ENCODE data around the gene CTDNEP1. TPM values are rescaled to one million over a fixed set of nuclear protein-coding genes. Genes with fewer than 3 reads are reported as not detected.
A peak's percentile ranks its signal among the peaks of the same experiment; 100 is the strongest.
"Not testable (repeated sequence)": the region's sequence is repeated elsewhere in the genome, so short reads cannot be mapped to it uniquely, and the experiment has no call there.

The CTDNEP1 gene
- total RNA-seq, 1 experiment from 2014 or later: 132 TPM

- peak overlapping the region; percentile 14; the same call in 1 of the 2 replicates for H3K27ac ChIP-seq (ENCODE audit: low read length)
- POLR2A ChIA-PET: no interaction called here
- intact Hi-C loops (cut with micrococcal nuclease; ENCODE audit: unreplicated experiment): no loop called here
- in situ Hi-C loops (cut with HindIII; ENCODE audit: low pct_unique_long_range_greater_than_20kb, low sequenced_read_pairs): no loop called here
- BruUV-seq (replicated peaks): no TSS peak
- no peaks in the 10 kb centered on the region for H3K9me3 ChIP-seq (ENCODE audit: control insufficient read depth, insufficient read depth, low read depth, low read length)
- H3K4me1 ChIP-seq (ENCODE audit: control insufficient read depth, insufficient read depth, low read length): peaks cover 16% of the 10 kb centered on the region
- TF ChIP-seq REST (IDR thresholded peaks at IDR 0.05; ENCODE audit: insufficient read depth in 1 of 2, low read depth in 2 of 2, low read length in 1 of 2): no peak
- TF ChIP-seq POLR2AphosphoS5 (IDR thresholded peaks at IDR 0.05; ENCODE audit: low read depth, low read length): no peak
- no peak for TF ChIP-seq SIN3A (IDR thresholded peaks at IDR 0.05; ENCODE audit: borderline replicate concordance, insufficient read depth, low read depth, low read length)
- no peak for TF ChIP-seq TCF7L2 (IDR thresholded peaks at IDR 0.05; ENCODE audit: low read depth, low read length)
- no peak for TF ChIP-seq CTCF (IDR thresholded peaks at IDR 0.05)
- DNase-seq (ENCODE audit: low read depth, low spot score) (no peak), ATAC-seq (no peak)
- peaks cover 5% of the 10 kb centered on the region for H3K36me3 ChIP-seq (ENCODE audit: control insufficient read depth, insufficient read depth, low read length)
- H3K27me3 ChIP-seq (ENCODE audit: control insufficient read depth, insufficient read depth, low read length): no peaks in the 10 kb centered on the region
- peak overlapping the region in 1 of 2 experiments; percentile 18; a peak in 1 of 4 replicates for H3K4me3 ChIP-seq (ENCODE audit: low read depth in 2 of 2, low read length in 2 of 2)
- CTCF ChIA-PET: no interaction called here
Measured at GRCh38 chr17:7248796-7249195, 2.7 kb downstream of the CTDNEP1 start.

GRCh38 chr17:7246779-7247178 lies 4.8 kb downstream of the CTDNEP1 start:
- ATAC-seq (no peak), DNase-seq (ENCODE audit: low read depth, low spot score) (no peak)
- intact Hi-C loops (cut with micrococcal nuclease; ENCODE audit: unreplicated experiment): no loop called here
- H3K9me3 ChIP-seq (ENCODE audit: control insufficient read depth, insufficient read depth, low read depth, low read length): no peaks in the 10 kb centered on the region
- no peaks in the 10 kb centered on the region for H3K27me3 ChIP-seq (ENCODE audit: control insufficient read depth, insufficient read depth, low read length)
- in situ Hi-C loops (cut with HindIII; ENCODE audit: low pct_unique_long_range_greater_than_20kb, low sequenced_read_pairs): no loop called here
- TF ChIP-seq TCF7L2 (IDR thresholded peaks at IDR 0.05; ENCODE audit: low read depth, low read length) (no peak), REST (IDR thresholded peaks at IDR 0.05; ENCODE audit: insufficient read depth in 1 of 2, low read depth in 2 of 2, low read length in 1 of 2) (no peak), SIN3A (IDR thresholded peaks at IDR 0.05; ENCODE audit: borderline replicate concordance, insufficient read depth, low read depth, low read length) (no peak), POLR2AphosphoS5 (IDR thresholded peaks at IDR 0.05; ENCODE audit: low read depth, low read length) (no peak), CTCF (IDR thresholded peaks at IDR 0.05) (no peak)
- POLR2A ChIA-PET: no interaction called here
- H3K27ac ChIP-seq (ENCODE audit: low read length): no peak overlapping the region
- no peak overlapping the region for H3K4me3 ChIP-seq (ENCODE audit: low read depth in 2 of 2, low read length in 2 of 2)
- H3K4me1 ChIP-seq (ENCODE audit: control insufficient read depth, insufficient read depth, low read length): peaks cover 12% of the 10 kb centered on the region
- peaks cover 5% of the 10 kb centered on the region for H3K36me3 ChIP-seq (ENCODE audit: control insufficient read depth, insufficient read depth, low read length)
- BruUV-seq (replicated peaks): no TSS peak
- CTCF ChIA-PET: no interaction called here

GRCh38 chr17:7243838-7244237 lies 7.7 kb downstream of the CTDNEP1 start:
- DNase-seq (ENCODE audit: low read depth, low spot score); H3K36me3 ChIP-seq (ENCODE audit: control insufficient read depth, insufficient read depth, low read length); H3K27me3 ChIP-seq (ENCODE audit: control insufficient read depth, insufficient read depth, low read length); intact Hi-C loops (cut with micrococcal nuclease; ENCODE audit: unreplicated experiment); H3K9me3 ChIP-seq (ENCODE audit: control insufficient read depth, insufficient read depth, low read depth, low read length); H3K4me3 ChIP-seq (ENCODE audit: low read depth in 2 of 2, low read length in 2 of 2); H3K27ac ChIP-seq (ENCODE audit: low read length); CTCF ChIA-PET; in situ Hi-C loops (cut with HindIII; ENCODE audit: low pct_unique_long_range_greater_than_20kb, low sequenced_read_pairs); ATAC-seq: not testable (repeated sequence)
- POLR2A ChIA-PET: interaction anchor here (0.7 kb wide), 1 partner anchor 231 kb away, joined by 3 read pairs; the partner anchor contains the start of gene RNASEK
- BruUV-seq (replicated peaks): TSS peak; percentile 68
- H3K4me1 ChIP-seq (ENCODE audit: control insufficient read depth, insufficient read depth, low read length): peaks cover 16% of the 10 kb centered on the region
